Hepatocyte (in vitro differentiated cells): ENCODE results near the gene KCNJ1. TPM values are rescaled to one million over a fixed set of nuclear protein-coding genes. Genes with fewer than 3 reads are reported as not detected.

Source experiments
- DNase-seq: peaks from one replicate; pipeline ENCODE4 v3.0.0-alpha.2; 2016; ENCODE audit warnings: low spot score
- H2AFZ ChIP-seq: fragments of 200-600 bp; sonication (generic); 2 replicates; pipeline ENCODE4 v1.6.0; 2016; ENCODE audit warnings: antibody characterized with exemption, mild to moderate bottlenecking
- H3K27ac ChIP-seq: fragments of 200-600 bp; sonication (generic); 2 replicates; pipeline ENCODE4 v1.5.1; 2016; ENCODE audit warnings: mild to moderate bottlenecking
- H3K27me3 ChIP-seq: fragments of 200-600 bp; sonication (generic); 2 replicates; pipeline ENCODE4 v1.6.1; 2016
- H3K36me3 ChIP-seq: fragments of 200-600 bp; sonication (generic); replicated peaks from 2 replicates; pipeline ENCODE4 v1.5.1; 2016; ENCODE audit warnings: low read depth; ENCODE audit not compliant: insufficient read depth
- H3K4me1 ChIP-seq: fragments of 200-600 bp; sonication (generic); 2 replicates; pipeline ENCODE4 v1.5.1; 2016; ENCODE audit warnings: mild to moderate bottlenecking, moderate library complexity; ENCODE audit not compliant: insufficient read depth
- H3K4me2 ChIP-seq: fragments of 200-600 bp; sonication (generic); 2 replicates; pipeline ENCODE4 v1.6.0; 2016
- H3K4me3 ChIP-seq: fragments of 200-600 bp; sonication (generic); 2 replicates; pipeline ENCODE4 v1.5.1; 2016; ENCODE audit warnings: mild to moderate bottlenecking
- H3K79me2 ChIP-seq: fragments of 200-600 bp; sonication (generic); 2 replicates; pipeline ENCODE4 v1.6.0; 2017; ENCODE audit warnings: mild to moderate bottlenecking
- H3K9me2 ChIP-seq: fragments of 200-600 bp; sonication (generic); replicated peaks from 2 replicates; pipeline ENCODE4 v1.6.0; 2017; ENCODE audit warnings: mild to moderate bottlenecking; ENCODE audit not compliant: insufficient read depth
- H3K9me3 ChIP-seq: fragments of 200-600 bp; sonication (generic); 2 replicates; pipeline ENCODE4 v1.5.1; 2016; ENCODE audit warnings: low read depth, mild to moderate bottlenecking
- H4K20me1 ChIP-seq: fragments of 200-600 bp; sonication (generic); 2 replicates; pipeline ENCODE4 v1.6.0; 2016; ENCODE audit warnings: mild to moderate bottlenecking; ENCODE audit not compliant: insufficient read depth, poor library complexity, severe bottlenecking
- EZH2 ChIP-seq: fragments of 200-600 bp; sonication (generic); IDR thresholded peaks from 2 replicates; pipeline ENCODE4 v1.6.1; 2016; ENCODE audit warnings: antibody characterized with exemption, mild to moderate bottlenecking, borderline replicate concordance
- EZH2phosphoT487 ChIP-seq: fragments of 200-600 bp; sonication (generic); IDR thresholded peaks from one replicate; pipeline ENCODE4 v1.6.1; 2018; ENCODE audit warnings: antibody characterized with exemption, mild to moderate bottlenecking, low read depth, moderate library complexity; ENCODE audit not compliant: unreplicated experiment, severe bottlenecking
- WGBS: methylation state at CpG from one replicate; pipeline ENCODE4 v1.1.6; 2016; ENCODE audit warnings: low lambda C conversion rate; ENCODE audit errors: missing lambda C conversion rate; 5-methylcytosine and 5-hydroxymethylcytosine counted together
- polyA plus RNA-seq: library from polyadenylated mRNA; unstranded; fragments of >200 nt; fragmentation: Nextera tagmentation; extraction: Ambion mirVana; gene quantifications from 2 replicates; pipeline ENCODE4 v1.2.1, GENCODE V29; 2016
- total RNA-seq: library from RNA; depleted of rRNA; stranded (reverse); fragments of >200 nt; gene quantifications from 2 replicates; pipeline ENCODE4 v1.2.3, GENCODE V29; 2014
- TF ChIP-seq, protein P1 (sequence below): fragments of 200-600 bp; sonication (generic); IDR thresholded peaks from 2 replicates; pipeline ENCODE4 v1.5.1; 2016; ENCODE audit warnings: antibody characterized with exemption, mild to moderate bottlenecking; ENCODE audit not compliant: poor library complexity

The KCNJ1 gene
- total and polyA plus RNA-seq, 2 experiments from 2014 or later, result not detected

- no peak for DNase-seq
- TF ChIP-seq EZH2 (no peak), EZH2phosphoT487 (no peak)
- TF ChIP-seq, protein P1, sequence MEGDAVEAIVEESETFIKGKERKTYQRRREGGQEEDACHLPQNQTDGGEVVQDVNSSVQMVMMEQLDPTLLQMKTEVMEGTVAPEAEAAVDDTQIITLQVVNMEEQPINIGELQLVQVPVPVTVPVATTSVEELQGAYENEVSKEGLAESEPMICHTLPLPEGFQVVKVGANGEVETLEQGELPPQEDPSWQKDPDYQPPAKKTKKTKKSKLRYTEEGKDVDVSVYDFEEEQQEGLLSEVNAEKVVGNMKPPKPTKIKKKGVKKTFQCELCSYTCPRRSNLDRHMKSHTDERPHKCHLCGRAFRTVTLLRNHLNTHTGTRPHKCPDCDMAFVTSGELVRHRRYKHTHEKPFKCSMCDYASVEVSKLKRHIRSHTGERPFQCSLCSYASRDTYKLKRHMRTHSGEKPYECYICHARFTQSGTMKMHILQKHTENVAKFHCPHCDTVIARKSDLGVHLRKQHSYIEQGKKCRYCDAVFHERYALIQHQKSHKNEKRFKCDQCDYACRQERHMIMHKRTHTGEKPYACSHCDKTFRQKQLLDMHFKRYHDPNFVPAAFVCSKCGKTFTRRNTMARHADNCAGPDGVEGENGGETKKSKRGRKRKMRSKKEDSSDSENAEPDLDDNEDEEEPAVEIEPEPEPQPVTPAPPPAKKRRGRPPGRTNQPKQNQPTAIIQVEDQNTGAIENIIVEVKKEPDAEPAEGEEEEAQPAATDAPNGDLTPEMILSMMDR, result no peak
- Histone ChIP-seq H3K4me3 (no peak overlapping the region), H3K79me2 (no peaks in the 10 kb centered on the region), H4K20me1 (no peaks in the 10 kb centered on the region), H3K27ac (no peak overlapping the region), H3K4me2 (no peak overlapping the region), H3K27me3 (no peaks in the 10 kb centered on the region), H3K36me3 (no peaks in the 10 kb centered on the region), H3K9me2 (no peaks in the 10 kb centered on the region), H3K4me1 (peaks cover 3% of the 10 kb centered on the region), H3K9me3 (no peaks in the 10 kb centered on the region), H2AFZ (no peak overlapping the region)
- WGBS, result 83% methylated on average over 5 of the region's 5 CpGs
Observed at GRCh38 chr11:128804481-128804880, 62.6 kb downstream of the KCNJ1 start.

DNA sequence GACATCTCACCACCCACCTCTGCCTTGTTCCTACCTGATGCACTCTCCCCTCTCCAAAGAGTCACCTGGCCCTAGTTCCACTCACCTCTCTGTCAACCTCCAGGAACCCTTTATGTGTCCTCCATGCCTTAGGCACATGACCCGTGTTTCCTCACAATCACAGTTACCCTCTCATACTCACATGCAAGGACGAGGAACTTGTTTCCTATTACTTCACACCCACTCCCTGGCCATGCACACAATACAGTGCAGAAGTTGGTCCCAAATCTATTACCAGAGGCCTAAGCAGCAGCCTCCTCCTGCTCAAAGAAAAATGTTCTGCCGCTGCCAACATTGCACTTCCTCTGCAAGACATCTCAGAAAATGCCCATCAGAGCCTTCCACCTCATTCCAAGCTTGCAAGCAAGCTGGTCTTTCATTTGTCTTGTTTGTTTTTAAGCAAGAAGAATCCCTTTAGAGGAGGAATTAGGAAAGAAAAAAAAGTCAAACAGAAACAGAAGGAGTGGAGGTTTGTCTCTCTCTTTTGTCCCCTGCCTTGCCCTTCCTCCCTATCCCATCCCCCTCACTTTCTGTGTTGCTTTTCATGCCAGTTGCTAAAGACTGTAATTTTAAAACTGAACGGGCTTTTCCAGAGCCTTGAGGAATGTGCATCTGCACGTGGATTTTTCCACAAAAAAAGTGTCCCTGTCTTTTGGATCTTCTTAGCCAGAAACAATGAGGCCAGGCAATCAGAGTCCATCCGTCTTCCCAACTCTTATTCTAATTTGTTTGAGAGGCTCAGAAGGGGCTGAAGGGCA is 63.4 kb downstream of the KCNJ1 start:
- H2AFZ ChIP-seq, result no peak overlapping the region
- no peaks in the 10 kb centered on the region for H3K36me3 ChIP-seq
- no peak for DNase-seq
- H3K9me3 ChIP-seq, result no peaks in the 10 kb centered on the region
- no peaks in the 10 kb centered on the region for H3K27me3 ChIP-seq
- TF ChIP-seq, protein P1, result no peak
- no peak for TF ChIP-seq EZH2
- TF ChIP-seq EZH2phosphoT487, result no peak
- H3K79me2 ChIP-seq, result no peaks in the 10 kb centered on the region
- no peaks in the 10 kb centered on the region for H4K20me1 ChIP-seq
- WGBS, result 66% methylated on average over 6 of the region's 6 CpGs
- H3K4me3 ChIP-seq, result no peak overlapping the region
- H3K4me2 ChIP-seq, result no peak overlapping the region
- peak overlapping the region; percentile 16 for H3K27ac ChIP-seq
- peaks cover 3% of the 10 kb centered on the region for H3K4me1 ChIP-seq
- H3K9me2 ChIP-seq, result no peaks in the 10 kb centered on the region

DNA sequence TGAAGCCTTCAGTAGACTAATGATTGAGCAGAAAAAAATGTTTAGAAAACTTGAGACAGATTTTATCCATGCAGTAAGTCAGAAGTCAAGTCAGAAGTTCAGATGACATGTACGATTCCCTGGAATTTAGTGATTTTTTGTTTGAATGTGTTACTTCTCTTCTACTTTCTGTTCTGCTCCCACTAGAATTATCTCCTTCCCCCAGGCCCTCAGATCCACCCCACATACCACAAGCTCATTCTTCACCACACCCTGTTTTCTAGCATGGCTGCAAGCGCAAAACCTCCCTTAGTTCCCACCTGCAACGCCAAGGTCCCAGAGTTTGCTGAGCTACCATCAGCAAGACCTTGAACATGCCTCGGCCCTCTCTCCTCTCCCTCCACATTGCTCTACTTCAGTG is 64.1 kb downstream of the KCNJ1 start:
- TF ChIP-seq EZH2phosphoT487 (no peak), EZH2 (no peak)
- TF ChIP-seq, protein P1, result no peak
- no peaks in the 10 kb centered on the region for H4K20me1 ChIP-seq
- 87% methylated on average over 4 of the region's 4 CpGs for WGBS

More for the DNA sequence above, 64.1 kb downstream of the KCNJ1 start:
- no peak overlapping the region for H3K4me2 ChIP-seq
- H2AFZ ChIP-seq, result no peak overlapping the region
- no peaks in the 10 kb centered on the region for H3K36me3 ChIP-seq
- H3K79me2 ChIP-seq, result no peaks in the 10 kb centered on the region
- no peak for DNase-seq
- H3K27me3 ChIP-seq, result no peaks in the 10 kb centered on the region
- peaks cover 3% of the 10 kb centered on the region for H3K4me1 ChIP-seq
- H3K9me2 ChIP-seq, result no peaks in the 10 kb centered on the region
- no peak overlapping the region for H3K4me3 ChIP-seq
- H3K9me3 ChIP-seq, result no peaks in the 10 kb centered on the region
- H3K27ac ChIP-seq, result no peak overlapping the region
